SU-DHL-6 (cell line): ENCODE results near the gene SPOCD1.

Experiments used
- H2AFZ ChIP-seq: fragments of 200-600 bp; sonication (generic); 2 replicates; pipeline ENCODE4 v1.6.1; 2014; ENCODE audit warnings: low read depth, mild to moderate bottlenecking, moderate library complexity, mixed read lengths, antibody characterized with exemption, low read length; ENCODE audit not compliant: severe bottlenecking
- H3F3A ChIP-seq: fragments of 200-600 bp; shearing (Covaris generic); 2 replicates; pipeline ENCODE4 v1.6.0; 2016; ENCODE audit warnings: antibody characterized with exemption, mild to moderate bottlenecking; ENCODE audit not compliant: insufficient read depth
- H3K27ac ChIP-seq: fragments of 200-600 bp; sonication (generic); 2 replicates; pipeline ENCODE4 v1.5.1; 2016; ENCODE audit warnings: low read depth, mild to moderate bottlenecking, low read length, moderate library complexity, mixed read lengths
- H3K27me3 ChIP-seq: fragments of 200-600 bp; sonication (generic), shearing (Covaris generic); 2 replicates; pipeline ENCODE4 v1.6.0; 2014; ENCODE audit warnings: mild to moderate bottlenecking, low read length
- H3K36me3 ChIP-seq: fragments of 200-600 bp; sonication (generic); 2 replicates; pipeline ENCODE4 v1.6.1; 2014; ENCODE audit warnings: mild to moderate bottlenecking, low read length, mixed read lengths
- H3K4me2 ChIP-seq: fragments of 300-600, 200-600 bp; shearing (Covaris generic), sonication (generic); 2 replicates; pipeline ENCODE4 v1.6.0; 2014; ENCODE audit warnings: low read length, low read depth, mild to moderate bottlenecking; ENCODE audit not compliant: poor library complexity, severe bottlenecking
- H3K4me3 ChIP-seq: fragments of 200-600 bp; sonication (generic); 2 replicates; pipeline ENCODE4 v1.5.1; 2014; ENCODE audit warnings: antibody characterized with exemption, low read length, mild to moderate bottlenecking, mixed read lengths; ENCODE audit not compliant: insufficient read depth, poor library complexity, severe bottlenecking
- H3K79me2 ChIP-seq: fragments of 200-600 bp; sonication (generic); 2 replicates; pipeline ENCODE4 v1.6.1; 2014; ENCODE audit warnings: mild to moderate bottlenecking, low read length, moderate library complexity; ENCODE audit not compliant: insufficient read depth
- H3K9ac ChIP-seq: fragments of 200-600 bp; sonication (generic); 2 replicates; pipeline ENCODE4 v1.7.0; 2014; ENCODE audit warnings: mild to moderate bottlenecking, low read length
- H3K9me2 ChIP-seq: fragments of 200-600 bp; sonication (generic); replicated peaks from 2 replicates; pipeline ENCODE4 v1.6.1; 2014; ENCODE audit warnings: low read length; ENCODE audit not compliant: insufficient read depth
- H3K9me3 ChIP-seq: fragments of 200-600 bp; sonication (generic); 2 replicates; pipeline ENCODE4 v1.6.1; 2014; ENCODE audit warnings: low read length, mixed read lengths; ENCODE audit not compliant: insufficient read depth
- H4K20me1 ChIP-seq: fragments of 200-600 bp; sonication (generic); 2 replicates; pipeline ENCODE4 v1.6.1; 2014; ENCODE audit warnings: low read depth, mild to moderate bottlenecking, antibody characterized with exemption, low read length, moderate library complexity, mixed read lengths
- EZH2phosphoT487 ChIP-seq: fragments of 200-600 bp; sonication (generic), shearing (Covaris generic); conservative IDR thresholded peaks from 2 replicates; pipeline ENCODE4 v1.6.1; 2018; ENCODE audit warnings: mild to moderate bottlenecking, antibody characterized with exemption, low read length, moderate library complexity, mixed read lengths
- TF ChIP-seq, protein P1 (sequence below): fragments of 200-600 bp; sonication (generic); IDR thresholded peaks from one replicate; pipeline ENCODE4 v1.5.1; 2017; ENCODE audit warnings: antibody characterized with exemption, mild to moderate bottlenecking, low read length, moderate library complexity; ENCODE audit not compliant: insufficient read depth, poor library complexity, severe bottlenecking

Gene SPOCD1

DNA sequence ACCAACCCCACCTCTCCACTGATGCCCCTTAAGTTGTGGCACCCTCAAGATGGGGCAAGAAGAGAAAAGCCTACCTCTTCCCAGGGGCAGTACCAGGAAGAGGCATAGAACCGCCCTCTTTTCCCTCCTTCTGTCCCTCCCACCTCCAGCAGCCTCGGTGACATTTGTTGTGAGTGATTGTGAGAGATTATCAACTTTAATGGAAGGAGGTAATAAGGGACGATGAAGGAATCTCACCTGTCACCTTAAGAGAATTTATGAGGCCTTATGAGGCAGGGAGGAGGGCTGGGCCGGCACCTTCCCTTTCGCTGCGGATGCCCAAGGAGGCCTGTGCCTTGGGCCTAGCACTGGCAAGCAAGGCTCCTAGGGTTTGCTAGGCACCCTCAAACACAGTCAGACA lies 50.3 kb downstream of the SPOCD1 start:
- H3F3A ChIP-seq: peaks cover 7% of the 10 kb centered on the region
- H3K4me3 ChIP-seq: no peak overlapping the region
- H3K9me2 ChIP-seq: no peaks in the 10 kb centered on the region
- no peaks in the 10 kb centered on the region for H3K36me3 ChIP-seq
- H2AFZ ChIP-seq: no peak overlapping the region
- H4K20me1 ChIP-seq: peaks cover 7% of the 10 kb centered on the region
- H3K79me2 ChIP-seq: no peaks in the 10 kb centered on the region
- no peak overlapping the region for H3K27ac ChIP-seq
- H3K4me2 ChIP-seq: no peak overlapping the region
- H3K9ac ChIP-seq: no peak overlapping the region
- no peak for TF ChIP-seq EZH2phosphoT487
- TF ChIP-seq, protein P1, sequence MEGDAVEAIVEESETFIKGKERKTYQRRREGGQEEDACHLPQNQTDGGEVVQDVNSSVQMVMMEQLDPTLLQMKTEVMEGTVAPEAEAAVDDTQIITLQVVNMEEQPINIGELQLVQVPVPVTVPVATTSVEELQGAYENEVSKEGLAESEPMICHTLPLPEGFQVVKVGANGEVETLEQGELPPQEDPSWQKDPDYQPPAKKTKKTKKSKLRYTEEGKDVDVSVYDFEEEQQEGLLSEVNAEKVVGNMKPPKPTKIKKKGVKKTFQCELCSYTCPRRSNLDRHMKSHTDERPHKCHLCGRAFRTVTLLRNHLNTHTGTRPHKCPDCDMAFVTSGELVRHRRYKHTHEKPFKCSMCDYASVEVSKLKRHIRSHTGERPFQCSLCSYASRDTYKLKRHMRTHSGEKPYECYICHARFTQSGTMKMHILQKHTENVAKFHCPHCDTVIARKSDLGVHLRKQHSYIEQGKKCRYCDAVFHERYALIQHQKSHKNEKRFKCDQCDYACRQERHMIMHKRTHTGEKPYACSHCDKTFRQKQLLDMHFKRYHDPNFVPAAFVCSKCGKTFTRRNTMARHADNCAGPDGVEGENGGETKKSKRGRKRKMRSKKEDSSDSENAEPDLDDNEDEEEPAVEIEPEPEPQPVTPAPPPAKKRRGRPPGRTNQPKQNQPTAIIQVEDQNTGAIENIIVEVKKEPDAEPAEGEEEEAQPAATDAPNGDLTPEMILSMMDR: no peak
- H3K27me3 ChIP-seq: no peaks in the 10 kb centered on the region
- no peaks in the 10 kb centered on the region for H3K9me3 ChIP-seq

DNA sequence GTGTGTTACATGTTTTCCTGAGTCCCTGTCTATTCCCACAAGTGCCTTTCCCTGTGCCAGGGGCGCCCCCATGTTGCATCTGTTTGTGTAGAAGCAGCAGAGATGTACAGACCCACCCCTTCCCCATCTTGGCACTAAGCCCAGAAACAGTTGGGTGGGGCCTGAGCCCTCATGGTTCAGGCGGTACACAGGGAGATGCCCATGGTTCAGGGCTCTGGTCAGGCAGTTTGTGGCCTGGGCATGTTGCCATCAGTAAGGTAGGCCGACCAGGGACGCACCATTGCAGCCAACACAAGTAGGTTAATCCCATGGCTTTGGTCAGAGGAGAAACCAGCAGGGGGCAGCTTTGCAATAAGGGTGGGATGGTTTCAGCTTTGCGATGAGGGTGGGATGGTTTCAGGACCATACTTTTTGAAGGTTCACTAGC lies 50.8 kb downstream of the SPOCD1 start:
- Histone ChIP-seq H3K9ac (no peak overlapping the region), H3K4me3 (no peak overlapping the region), H2AFZ (no peak overlapping the region), H3K9me2 (no peaks in the 10 kb centered on the region), H3F3A (peaks cover 7% of the 10 kb centered on the region), H3K27ac (no peak overlapping the region), H3K27me3 (no peaks in the 10 kb centered on the region), H3K4me2 (no peak overlapping the region), H3K79me2 (no peaks in the 10 kb centered on the region), H3K36me3 (no peaks in the 10 kb centered on the region), H4K20me1 (peaks cover 7% of the 10 kb centered on the region), H3K9me3 (no peaks in the 10 kb centered on the region)
- TF ChIP-seq EZH2phosphoT487: no peak
- TF ChIP-seq, protein P1: peak; percentile 51

DNA sequence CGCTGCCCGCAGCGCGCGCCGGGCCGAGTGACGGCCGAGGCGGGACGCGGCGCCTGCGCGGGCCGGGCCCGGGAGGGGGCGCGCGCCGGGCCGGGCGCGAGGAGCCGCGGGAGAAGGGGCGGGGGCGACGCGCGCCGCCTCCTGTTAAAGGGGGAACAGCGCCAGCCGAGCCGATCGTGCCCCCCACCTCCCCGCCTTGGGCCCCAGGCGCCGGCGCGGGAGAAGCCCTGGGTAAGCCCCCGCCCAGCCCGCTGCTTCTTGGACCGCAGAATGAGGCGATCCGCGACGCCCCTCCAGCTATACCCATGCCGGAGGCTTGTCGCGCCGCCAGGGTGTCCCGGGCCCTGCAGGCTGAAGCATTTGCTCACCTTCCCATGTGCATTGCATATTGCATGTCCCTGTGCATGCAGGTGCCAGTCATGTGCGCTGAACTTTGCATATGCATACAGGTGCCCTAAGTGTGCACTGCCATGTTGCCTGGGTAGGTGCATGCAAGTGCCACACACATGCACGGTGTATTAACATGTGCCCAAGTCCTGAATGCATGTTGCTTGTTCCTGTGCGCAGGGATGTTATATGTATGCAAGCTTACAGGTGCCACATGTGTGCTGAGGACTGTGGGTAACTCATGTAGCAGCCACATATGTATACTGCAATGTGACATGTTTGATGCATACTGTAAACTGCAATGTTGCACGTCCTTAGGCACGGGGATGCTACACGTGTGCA lies 51.3 kb downstream of the SPOCD1 start, which contains the start of gene ADGRB2:
Gene ADGRB2 (minus strand): TSS at position 29 of the 729 bp plus-strand sequence. CDS start 7,119 bp downstream, outside the sequence.
- peak within 1 kb of the TSS; percentile 56 for H3K4me3 ChIP-seq
- peak within 1 kb of the TSS; percentile 65 for H3K9ac ChIP-seq
- H3K9me2 ChIP-seq: no peaks in the 10 kb centered on the region
- H3K27me3 ChIP-seq: no peaks in the 10 kb centered on the region
- no peak for TF ChIP-seq EZH2phosphoT487
- TF ChIP-seq, protein P1: no peak
- peaks cover 7% of the 10 kb centered on the region for H3F3A ChIP-seq
- H3K4me2 ChIP-seq: peak within 1 kb of the TSS; percentile 68
- H3K9me3 ChIP-seq: no peaks in the 10 kb centered on the region
- H3K27ac ChIP-seq: peak within 1 kb of the TSS; percentile 58
- peak within 1 kb of the TSS; percentile 24 for H2AFZ ChIP-seq
- no peaks in the 10 kb centered on the region for H3K79me2 ChIP-seq
- H3K36me3 ChIP-seq: no peaks in the 10 kb centered on the region
- H4K20me1 ChIP-seq: peaks cover 7% of the 10 kb centered on the region
